Vagina (tissue), 2 donors: ENCODE results near the gene NARS2.
"Not testable (repeated sequence)": the region's sequence is repeated elsewhere in the genome, so short reads cannot be mapped to it uniquely, and the experiment has no call there.

Source experiments
- CTCF ChIP-seq, 3 experiments: fragments of 450-650 bp in 2 of 3; fragments of 200-600 bp in 1 of 3; sonication (generic) in 1 of 3; IDR thresholded peaks; one replicate each; pipeline ENCODE4 v1.5.1; 2017 to 2019; ENCODE audit warnings: antibody characterized with exemption in 3 of 3, mild to moderate bottlenecking in 2 of 3, moderate library complexity in 2 of 3
- POLR2A ChIP-seq, 2 donors: fragments of 450-650 bp; IDR thresholded peaks; one replicate each; pipeline ENCODE4 v1.6.1; 2017; ENCODE audit warnings: antibody characterized with exemption in 2 of 2, mild to moderate bottlenecking in 2 of 2, moderate library complexity in 2 of 2
- POLR2AphosphoS5 ChIP-seq, 2 donors: sonication (generic); formaldehyde crosslinking; IDR thresholded peaks; one replicate each; pipeline ENCODE4 v1.9.0; 2017; ENCODE audit warnings: antibody characterized with exemption in 2 of 2, mild to moderate bottlenecking in 2 of 2, low read depth in 1 of 2; ENCODE audit not compliant: insufficient read depth in 1 of 2

GRCh38 chr11:78597579-78597978, 22.9 kb upstream of the NARS2 start:
- not testable (repeated sequence) for TF ChIP-seq CTCF (IDR thresholded peaks at IDR 0.05); POLR2AphosphoS5 (IDR thresholded peaks at IDR 0.05; ENCODE audit: insufficient read depth in 1 of 2, low read depth in 1 of 2); POLR2A (IDR thresholded peaks at IDR 0.05)
